ENCODE measurements around the gene MACC1. TPM values are rescaled to one million over a fixed set of nuclear protein-coding genes. Genes with fewer than 3 reads are reported as not detected.

MACC1 gene
- polyA plus RNA-seq, 1 of the 3 experiments (the other 2 are of a cell fraction) = not detected

DNA sequence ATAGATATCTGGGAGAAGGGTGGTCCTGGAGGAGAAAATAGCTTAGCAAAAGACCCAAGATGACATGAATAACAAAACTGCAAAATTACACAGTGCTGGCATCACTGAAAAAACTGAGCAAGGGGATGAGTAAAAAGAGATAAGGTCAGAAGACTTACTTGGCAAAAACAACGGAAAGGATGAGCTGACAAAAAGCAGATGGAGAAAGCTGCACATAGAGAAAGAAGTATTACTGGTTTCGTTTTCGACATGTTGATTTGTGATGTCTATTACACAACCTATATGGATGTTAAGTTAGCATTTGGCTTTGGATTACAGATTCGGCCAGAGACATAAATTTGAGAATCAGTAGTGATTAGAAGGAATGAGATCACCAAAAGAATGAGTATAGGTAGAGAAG is 132.1 kb downstream of the MACC1 start:
- H3K9ac ChIP-seq = no peak overlapping the region
- DNase-seq = no peak
- TF ChIP-seq NRF1 (IDR thresholded peaks at IDR 0.05; ENCODE audit: low read depth, low read length) (no peak), JUND (IDR thresholded peaks at IDR 0.05) (no peak), EP300 (IDR thresholded peaks at IDR 0.05; ENCODE audit: borderline replicate concordance in 1 of 2, low read depth in 1 of 2, low read length in 1 of 2) (no peak), NFIC (IDR thresholded peaks at IDR 0.05; ENCODE audit: borderline replicate concordance) (no peak), FOXJ3 (CRISPR knock-in tag; IDR thresholded peaks at IDR 0.05) (no peak), CTCF (IDR thresholded peaks at IDR 0.05) (no peak), ELF1 (IDR thresholded peaks at IDR 0.05) (no peak)
- TF ChIP-seq, protein P1, sequence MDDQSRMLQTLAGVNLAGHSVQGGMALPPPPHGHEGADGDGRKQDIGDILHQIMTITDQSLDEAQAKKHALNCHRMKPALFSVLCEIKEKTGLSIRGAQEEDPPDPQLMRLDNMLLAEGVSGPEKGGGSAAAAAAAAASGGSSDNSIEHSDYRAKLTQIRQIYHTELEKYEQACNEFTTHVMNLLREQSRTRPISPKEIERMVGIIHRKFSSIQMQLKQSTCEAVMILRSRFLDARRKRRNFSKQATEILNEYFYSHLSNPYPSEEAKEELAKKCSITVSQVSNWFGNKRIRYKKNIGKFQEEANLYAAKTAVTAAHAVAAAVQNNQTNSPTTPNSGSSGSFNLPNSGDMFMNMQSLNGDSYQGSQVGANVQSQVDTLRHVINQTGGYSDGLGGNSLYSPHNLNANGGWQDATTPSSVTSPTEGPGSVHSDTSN (IDR thresholded peaks at IDR 0.05) = no peak
- TF ChIP-seq, protein P2, sequence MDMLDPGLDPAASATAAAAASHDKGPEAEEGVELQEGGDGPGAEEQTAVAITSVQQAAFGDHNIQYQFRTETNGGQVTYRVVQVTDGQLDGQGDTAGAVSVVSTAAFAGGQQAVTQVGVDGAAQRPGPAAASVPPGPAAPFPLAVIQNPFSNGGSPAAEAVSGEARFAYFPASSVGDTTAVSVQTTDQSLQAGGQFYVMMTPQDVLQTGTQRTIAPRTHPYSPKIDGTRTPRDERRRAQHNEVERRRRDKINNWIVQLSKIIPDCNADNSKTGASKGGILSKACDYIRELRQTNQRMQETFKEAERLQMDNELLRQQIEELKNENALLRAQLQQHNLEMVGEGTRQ (IDR thresholded peaks at IDR 0.05; ENCODE audit: borderline replicate concordance, low read depth, low read length) = no peak
- TF ChIP-seq, protein P3, sequence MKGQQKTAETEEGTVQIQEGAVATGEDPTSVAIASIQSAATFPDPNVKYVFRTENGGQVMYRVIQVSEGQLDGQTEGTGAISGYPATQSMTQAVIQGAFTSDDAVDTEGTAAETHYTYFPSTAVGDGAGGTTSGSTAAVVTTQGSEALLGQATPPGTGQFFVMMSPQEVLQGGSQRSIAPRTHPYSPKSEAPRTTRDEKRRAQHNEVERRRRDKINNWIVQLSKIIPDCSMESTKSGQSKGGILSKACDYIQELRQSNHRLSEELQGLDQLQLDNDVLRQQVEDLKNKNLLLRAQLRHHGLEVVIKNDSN (IDR thresholded peaks at IDR 0.05; ENCODE audit: borderline replicate concordance, low read depth) = no peak
- TF ChIP-seq, protein P4, sequence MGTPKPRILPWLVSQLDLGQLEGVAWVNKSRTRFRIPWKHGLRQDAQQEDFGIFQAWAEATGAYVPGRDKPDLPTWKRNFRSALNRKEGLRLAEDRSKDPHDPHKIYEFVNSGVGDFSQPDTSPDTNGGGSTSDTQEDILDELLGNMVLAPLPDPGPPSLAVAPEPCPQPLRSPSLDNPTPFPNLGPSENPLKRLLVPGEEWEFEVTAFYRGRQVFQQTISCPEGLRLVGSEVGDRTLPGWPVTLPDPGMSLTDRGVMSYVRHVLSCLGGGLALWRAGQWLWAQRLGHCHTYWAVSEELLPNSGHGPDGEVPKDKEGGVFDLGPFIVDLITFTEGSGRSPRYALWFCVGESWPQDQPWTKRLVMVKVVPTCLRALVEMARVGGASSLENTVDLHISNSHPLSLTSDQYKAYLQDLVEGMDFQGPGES (IDR thresholded peaks at IDR 0.05; ENCODE audit: low read depth, low read length) = no peak
- H3K27ac ChIP-seq (ENCODE audit: low read depth in 2 of 2, low read length in 1 of 2) = no peak overlapping the region
- H3K9me3 ChIP-seq = no peaks in the 10 kb centered on the region
- 30% methylated on average over 4 of the region's 4 CpGs for WGBS (ENCODE audit: low lambda C conversion rate)
- H2AFZ ChIP-seq (ENCODE audit: low read depth) = no peak overlapping the region
- no peaks in the 10 kb centered on the region for H3K4me1 ChIP-seq (ENCODE audit: control insufficient read depth in 1 of 2, insufficient read depth in 2 of 2, low read depth in 1 of 2, low read length in 1 of 2)
- no peak overlapping the region for H3K4me2 ChIP-seq
- no peaks in the 10 kb centered on the region for H3F3A ChIP-seq (replicated peaks; ENCODE audit: insufficient read depth)
- no peaks in the 10 kb centered on the region for H4K20me1 ChIP-seq (ENCODE audit: insufficient read depth)
- no peak overlapping the region for H3K4me3 ChIP-seq (ENCODE audit: low read depth in 2 of 2, low read length in 1 of 2)
- ChIA-PET CTCF (no interaction called here), POLR2A (no interaction called here)
- no peaks in the 10 kb centered on the region for H3K79me2 ChIP-seq (ENCODE audit: insufficient read depth)
- H3K27me3 ChIP-seq (ENCODE audit: insufficient read depth) = no peaks in the 10 kb centered on the region
- no peaks in the 10 kb centered on the region for H3K9me2 ChIP-seq
- H3K36me3 ChIP-seq (replicated peaks in 1 of 2; ENCODE audit: control insufficient read depth in 1 of 2, insufficient read depth in 2 of 2, low read length in 1 of 2) = no peaks in the 10 kb centered on the region

Other genes starting within 250 kb of the MACC1 start
- 0.62 and 0.99 TPM in 2 replicates for gene ITGB8, start 113.5 kb upstream of the MACC1 start, polyA plus RNA-seq (2012; rRNA removed)